GM23338 (cell line): ENCODE data around the gene DHRS2. TPM values are rescaled to one million over a fixed set of nuclear protein-coding genes. Genes with fewer than 3 reads are reported as not detected.
"Not testable (repeated sequence)": the region's sequence is repeated elsewhere in the genome, so short reads cannot be mapped to it uniquely, and the experiment has no call there.

Source experiments
- ATAC-seq: fragments of 200-7000 bp; cut with Tn5 transposase; 3 replicates; pipeline ENCODE4 v1.9.1; 2020
- DNase-seq: peaks from one replicate; pipeline ENCODE4 v3.0.0-alpha.2; 2015; ENCODE audit warnings: low spot score
- H2AFZ ChIP-seq: fragments of 200-600 bp; sonication (generic); 2 replicates; pipeline ENCODE4 v1.8.0; 2016; ENCODE audit warnings: antibody characterized with exemption, mild to moderate bottlenecking, moderate library complexity
- H3F3A ChIP-seq: fragments of 200-600 bp; sonication (generic); replicated peaks from 2 replicates; pipeline ENCODE4 v1.8.0; 2017; ENCODE audit warnings: antibody characterized with exemption, mixed run types, low read depth
- H3K27ac ChIP-seq: fragments of 200-600 bp; sonication (generic); 2 replicates; pipeline ENCODE4 v1.6.1; 2016; ENCODE audit warnings: low read depth
- H3K27me3 ChIP-seq: fragments of 200-600 bp; sonication (generic); 2 replicates; pipeline ENCODE4 v1.8.0; 2016; ENCODE audit warnings: mild to moderate bottlenecking, mixed run types, moderate library complexity; ENCODE audit not compliant: insufficient read depth
- H3K36me3 ChIP-seq: fragments of 200-600 bp; sonication (generic); 2 replicates; pipeline ENCODE4 v1.8.0; 2016; ENCODE audit warnings: mild to moderate bottlenecking; ENCODE audit not compliant: insufficient read depth
- H3K4me1 ChIP-seq: fragments of 200-600 bp; sonication (generic); 2 replicates; pipeline ENCODE4 v1.8.0; 2016; ENCODE audit warnings: mild to moderate bottlenecking, moderate library complexity; ENCODE audit not compliant: insufficient read depth
- H3K4me2 ChIP-seq: fragments of 200-600 bp; sonication (generic); 2 replicates; pipeline ENCODE4 v1.7.1; 2017; ENCODE audit warnings: mixed run types
- H3K4me3 ChIP-seq: fragments of 200-600 bp; sonication (generic); 2 replicates; pipeline ENCODE4 v1.6.1; 2016; ENCODE audit warnings: mixed run types
- H3K79me2 ChIP-seq: fragments of 200-600 bp; sonication (generic); replicated peaks from 2 replicates; pipeline ENCODE4 v1.8.0; 2017; ENCODE audit warnings: mild to moderate bottlenecking; ENCODE audit not compliant: insufficient read depth
- H3K9me2 ChIP-seq: fragments of 200-600 bp; sonication (generic); 2 replicates; pipeline ENCODE4 v1.8.0; 2017; ENCODE audit not compliant: insufficient read depth
- H4K20me1 ChIP-seq: fragments of 200-600 bp; sonication (generic); replicated peaks from 2 replicates; pipeline ENCODE4 v1.8.0; 2017; ENCODE audit warnings: mild to moderate bottlenecking; ENCODE audit not compliant: insufficient read depth
- H3K27ac Mint-ChIP-seq: 2 replicates; pipeline ENCODE4 v1.8.0; 2020; ENCODE audit warnings: inconsistent platforms, mild to moderate bottlenecking, moderate library complexity, mixed read lengths
- H3K27me3 Mint-ChIP-seq: 3 replicates; pipeline ENCODE4 v1.8.0; 2022; ENCODE audit warnings: low read depth, mild to moderate bottlenecking, moderate library complexity, mixed read lengths, inconsistent platforms; ENCODE audit not compliant: insufficient read depth, poor library complexity
- H3K36me3 Mint-ChIP-seq: 3 replicates; pipeline ENCODE4 v1.8.0; 2021; ENCODE audit warnings: low read depth, mild to moderate bottlenecking, inconsistent platforms, moderate library complexity, mixed read lengths
- H3K4me1 Mint-ChIP-seq: 3 replicates; pipeline ENCODE4 v1.8.0; 2020; ENCODE audit warnings: mild to moderate bottlenecking, inconsistent platforms, mixed read lengths
- H3K4me3 Mint-ChIP-seq: 3 replicates; pipeline ENCODE4 v1.8.0; 2021; ENCODE audit warnings: moderate library complexity, mild to moderate bottlenecking, inconsistent platforms, mixed read lengths
- H3K9me3 Mint-ChIP-seq: 3 replicates; pipeline ENCODE4 v1.8.0; 2020; ENCODE audit warnings: moderate library complexity, mild to moderate bottlenecking, inconsistent platforms, mixed read lengths
- CREB1 ChIP-seq: fragments of 250-450 bp; sonication (Bioruptor Pico); IDR thresholded peaks from 2 replicates; pipeline ENCODE4 v1.5.0; 2020; ENCODE audit warnings: low read depth, mild to moderate bottlenecking, moderate library complexity
- CTCF ChIP-seq, 2 experiments: fragments of 200-600 bp in 1 of 2; sonication (generic) in 1 of 2; conservative IDR thresholded peaks; 2 replicates each; pipeline versions ENCODE4 v1.5.1 to v1.6.1; 2016 to 2017; ENCODE audit warnings: antibody characterized with exemption in 2 of 2, low read depth in 2 of 2, mild to moderate bottlenecking in 2 of 2, moderate library complexity in 1 of 2
- EZH2 ChIP-seq: fragments of 200-600 bp; sonication (generic); IDR thresholded peaks from one replicate; pipeline ENCODE4 v1.8.0; 2017; ENCODE audit warnings: antibody characterized with exemption, mild to moderate bottlenecking, low read depth; ENCODE audit not compliant: unreplicated experiment
- JUNB ChIP-seq: IDR thresholded peaks from one replicate; pipeline ENCODE4 v1.6.1; 2016; ENCODE audit warnings: antibody characterized with exemption; ENCODE audit not compliant: unreplicated experiment
- POLR2AphosphoS5 ChIP-seq: IDR thresholded peaks from 2 replicates; pipeline ENCODE4 v1.6.1; 2016; ENCODE audit warnings: antibody characterized with exemption, low read depth
- REST ChIP-seq: IDR thresholded peaks from one replicate; pipeline ENCODE4 v1.6.1; 2018; ENCODE audit warnings: antibody characterized with exemption; ENCODE audit not compliant: unreplicated experiment
- ZNF114 ChIP-seq: fragments of 250-450 bp; sonication (Bioruptor Pico); IDR thresholded peaks from 2 replicates; pipeline ENCODE4 v1.5.0; 2020; ENCODE audit warnings: mild to moderate bottlenecking, moderate library complexity
- ZNF462 ChIP-seq: fragments of 250-450 bp; sonication (Bioruptor Pico); IDR thresholded peaks from 2 replicates; pipeline ENCODE4 v1.5.0; 2020; ENCODE audit warnings: mild to moderate bottlenecking, moderate library complexity
- polyA plus RNA-seq: library from polyadenylated mRNA; unstranded; fragments of >200 nt; fragmentation: Nextera tagmentation; extraction: Ambion mirVana; gene quantifications from 2 replicates; pipeline ENCODE4 v1.2.1, GENCODE V29; 2016
- total RNA-seq: library from RNA; depleted of rRNA; stranded (reverse); fragments of >200 nt; shearing (Covaris generic); gene quantifications from 2 replicates; pipeline ENCODE4 v1.2.3, GENCODE V29; 2014

DHRS2 gene
- total and polyA plus RNA-seq, 2 experiments from 2014 or later: 0.42 to 0.48 TPM

- not testable (repeated sequence) for H2AFZ ChIP-seq, H3K27me3 ChIP-seq, H3K27ac Mint-ChIP-seq, H3K79me2 ChIP-seq, H3K4me3 ChIP-seq, H3K36me3 ChIP-seq, H3K4me2 ChIP-seq, H3K4me1 Mint-ChIP-seq, H3K27ac ChIP-seq, ATAC-seq, H3K27me3 Mint-ChIP-seq, DNase-seq, H3F3A ChIP-seq, H3K4me3 Mint-ChIP-seq, H4K20me1 ChIP-seq
- peaks cover 17% of the 10 kb centered on the region; the same call in 1 of the 2 replicates for H3K9me2 ChIP-seq
- H3K4me1 ChIP-seq: peaks cover 20% of the 10 kb centered on the region
- H3K36me3 Mint-ChIP-seq: peaks cover 20% of the 10 kb centered on the region
- peaks cover 29% of the 10 kb centered on the region for H3K9me3 Mint-ChIP-seq
These were observed 53.7 kb downstream of the DHRS2 start for GRCh38 chr14:23689709-23690514.

- no peak overlapping the region for H3K27ac Mint-ChIP-seq
- no peak for ATAC-seq
- TF ChIP-seq JUNB: no peak
- no peak for TF ChIP-seq POLR2AphosphoS5
- no peak for TF ChIP-seq CTCF (conservative IDR thresholded peaks at IDR 0.05; ENCODE audit: low read depth in 2 of 2)
- no peak for TF ChIP-seq EZH2
- no peak for TF ChIP-seq ZNF114 (CRISPR knock-in tag)
- TF ChIP-seq REST: no peak
- TF ChIP-seq CREB1 (CRISPR knock-in tag): no peak
- no peak for TF ChIP-seq ZNF462 (CRISPR knock-in tag)
These were observed 56.3 kb downstream of the DHRS2 start for GRCh38 chr14:23692416-23692815.

More at GRCh38 chr14:23692416-23692815, 56.3 kb downstream of the DHRS2 start:
- peaks cover 7% of the 10 kb centered on the region; the same call in 1 of the 2 replicates for H3K9me2 ChIP-seq
- H3K79me2 ChIP-seq: no peaks in the 10 kb centered on the region
- DNase-seq: no peak
- Mint-ChIP-seq H3K9me3 (peaks cover 29% of the 10 kb centered on the region), H3K27me3 (no peaks in the 10 kb centered on the region), H3K4me1 (peaks cover 4% of the 10 kb centered on the region; the same call in 2 of the 3 replicates), H3K36me3 (peaks cover 20% of the 10 kb centered on the region), H3K4me3 (no peak overlapping the region)
- peaks cover 31% of the 10 kb centered on the region for H3K4me1 ChIP-seq
- H2AFZ ChIP-seq: peak overlapping the region; percentile 93; the same call in 1 of the 2 replicates
- no peak overlapping the region for H3K4me3 ChIP-seq
- 0 out of 2 replicates have a peak, but pooled peaks cover 8% of the 10 kb centered on the region for H3K36me3 ChIP-seq
- no peak overlapping the region for H3K27ac ChIP-seq
- H4K20me1 ChIP-seq: no peaks in the 10 kb centered on the region
- H3K27me3 ChIP-seq: no peaks in the 10 kb centered on the region
- no peaks in the 10 kb centered on the region for H3F3A ChIP-seq
- no peak overlapping the region for H3K4me2 ChIP-seq
